HepG2 (cell line): ENCODE measurements around the gene ZFP69B. TPM values are rescaled to one million over a fixed set of nuclear protein-coding genes. Genes with fewer than 3 reads are reported as not detected.
A peak's percentile ranks its signal among the peaks of the same experiment; 100 is the strongest.

Source experiments
- ATF7 ChIP-seq, 2 experiments: fragments of 450-650 bp in 1 of 2; sonication (generic) in 1 of 2; formaldehyde crosslinking in 1 of 2; IDR thresholded peaks; 2 replicates each; pipeline versions ENCODE4 v1.4.0 to v1.6.1; 2016 to 2020; ENCODE audit warnings: antibody characterized with exemption in 1 of 2, mild to moderate bottlenecking in 1 of 2, missing genetic modification reagents in 1 of 2
- ATRX ChIP-seq: sonication (generic); formaldehyde crosslinking; IDR thresholded peaks from 2 replicates; pipeline ENCODE4 v1.4.0; 2020; ENCODE audit warnings: missing genetic modification reagents, borderline replicate concordance
- KLF15 ChIP-seq: sonication (generic); formaldehyde crosslinking; IDR thresholded peaks from 2 replicates; pipeline ENCODE4 v1.8.1; 2023; ENCODE audit warnings: borderline replicate concordance, mild to moderate bottlenecking, inconsistent platforms, missing genetic modification reagents, mixed read lengths
- PHF21A ChIP-seq: sonication (generic); formaldehyde crosslinking; IDR thresholded peaks from 2 replicates; pipeline ENCODE4 v1.5.0; 2020; ENCODE audit warnings: mild to moderate bottlenecking, missing genetic modification reagents
- SIN3B ChIP-seq: fragments of 150-350 bp; IDR thresholded peaks from 2 replicates; pipeline ENCODE4 v1.6.1; 2014; ENCODE audit warnings: low read length
- SIX1 ChIP-seq: sonication (generic); formaldehyde crosslinking; IDR thresholded peaks from 2 replicates; pipeline ENCODE4 v1.4.0; 2020; ENCODE audit warnings: missing genetic modification reagents, borderline replicate concordance
- SP4 ChIP-seq: sonication (generic); formaldehyde crosslinking; IDR thresholded peaks from 2 replicates; pipeline ENCODE4 v1.8.1; 2023; ENCODE audit warnings: mild to moderate bottlenecking, missing genetic modification reagents
- ZFP36L2 ChIP-seq: sonication (generic); formaldehyde crosslinking; IDR thresholded peaks from 2 replicates; pipeline ENCODE4 v1.4.0; 2020; ENCODE audit warnings: missing genetic modification reagents
- ZFP82 ChIP-seq: sonication (generic); formaldehyde crosslinking; IDR thresholded peaks from 2 replicates; pipeline ENCODE4 v1.5.1; 2020; ENCODE audit warnings: mild to moderate bottlenecking, missing genetic modification reagents, borderline replicate concordance
- ZMAT3 ChIP-seq: sonication (generic); formaldehyde crosslinking; conservative IDR thresholded peaks from 2 replicates; pipeline ENCODE4 v1.7.0; 2021; ENCODE audit warnings: missing genetic modification reagents
- ZMYM2 ChIP-seq: sonication (generic); formaldehyde crosslinking; IDR thresholded peaks from 2 replicates; pipeline ENCODE4 v1.8.0; 2022; ENCODE audit warnings: mild to moderate bottlenecking, missing genetic modification reagents
- ZNF10 ChIP-seq: sonication (generic); formaldehyde crosslinking; IDR thresholded peaks from 2 replicates; pipeline ENCODE4 v1.4.0; 2020; ENCODE audit warnings: mild to moderate bottlenecking, low read depth, missing genetic modification reagents, borderline replicate concordance
- ZNF235 ChIP-seq: sonication (generic); formaldehyde crosslinking; IDR thresholded peaks from 2 replicates; pipeline ENCODE4 v1.8.1; 2023; ENCODE audit warnings: mild to moderate bottlenecking, missing genetic modification reagents, borderline replicate concordance
- ZNF276 ChIP-seq: sonication (generic); formaldehyde crosslinking; IDR thresholded peaks from 2 replicates; pipeline ENCODE4 v1.4.0; 2020; ENCODE audit warnings: mild to moderate bottlenecking, low read depth, missing genetic modification reagents
- ZNF576 ChIP-seq: sonication (generic); formaldehyde crosslinking; IDR thresholded peaks from 2 replicates; pipeline ENCODE4 v1.4.0; 2020; ENCODE audit warnings: mild to moderate bottlenecking, missing genetic modification reagents
- ZNF616 ChIP-seq: sonication (generic); formaldehyde crosslinking; IDR thresholded peaks from 2 replicates; pipeline ENCODE4 v1.5.0; 2020; ENCODE audit warnings: low read depth, mild to moderate bottlenecking, missing genetic modification reagents
- ZNF891 ChIP-seq: sonication (generic); formaldehyde crosslinking; IDR thresholded peaks from 2 replicates; pipeline ENCODE4 v1.5.0; 2020; ENCODE audit warnings: mild to moderate bottlenecking, missing genetic modification reagents
- polyA plus RNA-seq, 8 experiments: library from polyadenylated mRNA; depleted of rRNA in 3 of 8; stranded (reverse) in 7 of 8; unstranded in 1 of 8; fragments of >200 nt; fragmentation: Illumina TruSeq in 4 of 8; extraction: Trizol in 4 of 8; gene quantifications; 2 replicates each; pipeline versions ENCODE4 v1.2.1 to v1.2.3, GENCODE V29; 2011 to 2016; ENCODE audit warnings: low read depth in 4 of 8, missing spikeins in 1 of 8, mixed read lengths in 1 of 8; ENCODE audit not compliant: insufficient read depth in 1 of 8
- total RNA-seq, 5 experiments: library from RNA; depleted of rRNA; stranded (reverse); fragments of >200 nt; fragmentation: Illumina TruSeq; extraction: Trizol; gene quantifications; 2 replicates each; pipeline ENCODE4 v1.2.3, GENCODE V29; 2016; ENCODE audit warnings: low read depth in 1 of 5
- TF ChIP-seq, protein P1 (sequence below): sonication (generic); formaldehyde crosslinking; IDR thresholded peaks from 2 replicates; pipeline ENCODE4 v1.5.0; 2020; ENCODE audit warnings: missing genetic modification reagents, mild to moderate bottlenecking, borderline replicate concordance
- TF ChIP-seq, protein P2 (sequence below): IDR thresholded peaks from 2 replicates; pipeline ENCODE4 v1.6.1; 2016; ENCODE audit warnings: mild to moderate bottlenecking, missing biosample characterization, missing genetic modification reagents
- TF ChIP-seq, protein P3 (sequence below): sonication (generic); formaldehyde crosslinking; IDR thresholded peaks from 2 replicates; pipeline ENCODE4 v1.4.0; 2020; ENCODE audit warnings: missing genetic modification reagents

Gene ZFP69B
- total and polyA plus RNA-seq, 2 of the 13 experiments (the other 11 are each of a cell fraction or from before 2014, with no cell fraction given): 4.6 to 7.7 TPM

- TF ChIP-seq, protein P1, sequence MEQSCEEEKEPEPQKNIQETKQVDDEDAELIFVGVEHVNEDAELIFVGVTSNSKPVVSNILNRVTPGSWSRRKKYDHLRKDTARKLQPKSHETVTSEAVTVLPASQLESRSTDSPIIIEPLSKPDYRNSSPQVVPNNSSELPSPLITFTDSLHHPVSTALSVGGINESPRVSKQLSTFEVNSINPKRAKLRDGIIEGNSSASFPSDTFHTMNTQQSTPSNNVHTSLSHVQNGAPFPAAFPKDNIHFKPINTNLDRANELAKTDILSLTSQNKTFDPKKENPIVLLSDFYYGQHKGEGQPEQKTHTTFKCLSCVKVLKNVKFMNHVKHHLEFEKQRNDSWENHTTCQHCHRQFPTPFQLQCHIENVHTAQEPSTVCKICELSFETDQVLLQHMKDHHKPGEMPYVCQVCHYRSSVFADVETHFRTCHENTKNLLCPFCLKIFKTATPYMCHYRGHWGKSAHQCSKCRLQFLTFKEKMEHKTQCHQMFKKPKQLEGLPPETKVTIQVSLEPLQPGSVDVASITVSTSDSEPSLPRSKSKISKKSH: peak; percentile 90
- TF ChIP-seq, protein P2, sequence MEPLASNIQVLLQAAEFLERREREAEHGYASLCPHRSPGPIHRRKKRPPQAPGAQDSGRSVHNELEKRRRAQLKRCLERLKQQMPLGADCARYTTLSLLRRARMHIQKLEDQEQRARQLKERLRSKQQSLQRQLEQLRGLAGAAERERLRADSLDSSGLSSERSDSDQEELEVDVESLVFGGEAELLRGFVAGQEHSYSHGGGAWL: peak; percentile 80
- peak; percentile 84; the same call in 1 of the 2 replicates for TF ChIP-seq ZNF891
- TF ChIP-seq ZMAT3 (CRISPR knock-in tag): peak; percentile 71
- no peak for TF ChIP-seq ATF7 (IDR thresholded peaks at IDR 0.05)
- no peak for TF ChIP-seq ATF7 (CRISPR knock-in tag; IDR thresholded peaks at IDR 0.05)
- TF ChIP-seq, protein P3, sequence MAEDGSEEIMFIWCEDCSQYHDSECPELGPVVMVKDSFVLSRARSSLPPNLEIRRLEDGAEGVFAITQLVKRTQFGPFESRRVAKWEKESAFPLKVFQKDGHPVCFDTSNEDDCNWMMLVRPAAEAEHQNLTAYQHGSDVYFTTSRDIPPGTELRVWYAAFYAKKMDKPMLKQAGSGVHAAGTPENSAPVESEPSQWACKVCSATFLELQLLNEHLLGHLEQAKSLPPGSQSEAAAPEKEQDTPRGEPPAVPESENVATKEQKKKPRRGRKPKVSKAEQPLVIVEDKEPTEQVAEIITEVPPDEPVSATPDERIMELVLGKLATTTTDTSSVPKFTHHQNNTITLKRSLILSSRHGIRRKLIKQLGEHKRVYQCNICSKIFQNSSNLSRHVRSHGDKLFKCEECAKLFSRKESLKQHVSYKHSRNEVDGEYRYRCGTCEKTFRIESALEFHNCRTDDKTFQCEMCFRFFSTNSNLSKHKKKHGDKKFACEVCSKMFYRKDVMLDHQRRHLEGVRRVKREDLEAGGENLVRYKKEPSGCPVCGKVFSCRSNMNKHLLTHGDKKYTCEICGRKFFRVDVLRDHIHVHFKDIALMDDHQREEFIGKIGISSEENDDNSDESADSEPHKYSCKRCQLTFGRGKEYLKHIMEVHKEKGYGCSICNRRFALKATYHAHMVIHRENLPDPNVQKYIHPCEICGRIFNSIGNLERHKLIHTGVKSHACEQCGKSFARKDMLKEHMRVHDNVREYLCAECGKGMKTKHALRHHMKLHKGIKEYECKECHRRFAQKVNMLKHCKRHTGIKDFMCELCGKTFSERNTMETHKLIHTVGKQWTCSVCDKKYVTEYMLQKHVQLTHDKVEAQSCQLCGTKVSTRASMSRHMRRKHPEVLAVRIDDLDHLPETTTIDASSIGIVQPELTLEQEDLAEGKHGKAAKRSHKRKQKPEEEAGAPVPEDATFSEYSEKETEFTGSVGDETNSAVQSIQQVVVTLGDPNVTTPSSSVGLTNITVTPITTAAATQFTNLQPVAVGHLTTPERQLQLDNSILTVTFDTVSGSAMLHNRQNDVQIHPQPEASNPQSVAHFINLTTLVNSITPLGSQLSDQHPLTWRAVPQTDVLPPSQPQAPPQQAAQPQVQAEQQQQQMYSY (CRISPR knock-in tag): peak; percentile 75
- TF ChIP-seq ZNF10 (CRISPR knock-in tag): no peak
- TF ChIP-seq SIN3B: no peak
- TF ChIP-seq ZNF276 (CRISPR knock-in tag): peak; percentile 53; the same call in 1 of the 2 replicates
- peak; percentile 54; the same call in 1 of the 2 replicates for TF ChIP-seq ZMYM2 (CRISPR knock-in tag)
- TF ChIP-seq SIX1 (CRISPR knock-in tag): no peak
- TF ChIP-seq SP4 (CRISPR knock-in tag): peak; percentile 70
- no peak for TF ChIP-seq ZNF576 (CRISPR knock-in tag)
- TF ChIP-seq KLF15: peak; percentile 96
- TF ChIP-seq ZFP36L2: no peak
- peak; percentile 94; the same call in 1 of the 2 replicates for TF ChIP-seq ZNF235 (CRISPR knock-in tag)
- TF ChIP-seq ZNF616 (CRISPR knock-in tag): no peak
- TF ChIP-seq ATRX (CRISPR knock-in tag): no peak
- peak; percentile 55; the same call in 1 of the 2 replicates for TF ChIP-seq ZFP82 (CRISPR knock-in tag)
- TF ChIP-seq PHF21A: peak; percentile 80
These were observed 58.4 kb downstream of the ZFP69B start, which contains the start of gene EXO5 (continued) for GRCh38 chr1:40508375-40509341.
